ENCODE data around the gene AP1M2.
"Not testable (repeated sequence)": the region's sequence is repeated elsewhere in the genome, so short reads cannot be mapped to it uniquely, and the experiment has no call there.

Gene AP1M2

DNA sequence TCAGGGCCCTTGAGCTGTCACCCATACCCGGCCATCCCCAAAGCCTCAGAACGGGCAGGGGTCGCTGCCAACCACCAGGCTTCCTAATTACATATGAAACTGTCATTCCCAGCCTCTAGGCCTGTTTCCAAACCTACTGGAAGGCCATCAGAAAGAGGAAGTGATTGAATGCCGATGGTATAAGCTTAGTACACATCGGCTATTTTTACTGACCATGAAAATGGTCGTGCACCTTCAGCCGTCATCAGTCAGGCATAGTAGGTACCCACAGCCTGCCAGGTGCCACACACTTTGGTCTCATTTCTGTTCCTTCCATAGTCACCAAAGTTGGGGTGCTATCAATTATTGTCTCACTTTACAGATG lies 31.5 kb downstream of the AP1M2 start:
- Histone ChIP-seq H3K36me3 (ENCODE audit: insufficient read depth, low read length) (peaks cover 68% of the 10 kb centered on the region), H3K9ac (ENCODE audit: low read depth, low read length) (no peak overlapping the region), H3K4me3 (ENCODE audit: low read length) (no peak overlapping the region), H3K4me2 (ENCODE audit: low read length) (no peak overlapping the region), H3K27me3 (ENCODE audit: control insufficient read depth, insufficient read depth, low read length) (no peaks in the 10 kb centered on the region), H3K9me3 (replicated peaks; ENCODE audit: low read length) (no peaks in the 10 kb centered on the region), H3K4me1 (ENCODE audit: control insufficient read depth, insufficient read depth, low read length) (no peaks in the 10 kb centered on the region)

DNA sequence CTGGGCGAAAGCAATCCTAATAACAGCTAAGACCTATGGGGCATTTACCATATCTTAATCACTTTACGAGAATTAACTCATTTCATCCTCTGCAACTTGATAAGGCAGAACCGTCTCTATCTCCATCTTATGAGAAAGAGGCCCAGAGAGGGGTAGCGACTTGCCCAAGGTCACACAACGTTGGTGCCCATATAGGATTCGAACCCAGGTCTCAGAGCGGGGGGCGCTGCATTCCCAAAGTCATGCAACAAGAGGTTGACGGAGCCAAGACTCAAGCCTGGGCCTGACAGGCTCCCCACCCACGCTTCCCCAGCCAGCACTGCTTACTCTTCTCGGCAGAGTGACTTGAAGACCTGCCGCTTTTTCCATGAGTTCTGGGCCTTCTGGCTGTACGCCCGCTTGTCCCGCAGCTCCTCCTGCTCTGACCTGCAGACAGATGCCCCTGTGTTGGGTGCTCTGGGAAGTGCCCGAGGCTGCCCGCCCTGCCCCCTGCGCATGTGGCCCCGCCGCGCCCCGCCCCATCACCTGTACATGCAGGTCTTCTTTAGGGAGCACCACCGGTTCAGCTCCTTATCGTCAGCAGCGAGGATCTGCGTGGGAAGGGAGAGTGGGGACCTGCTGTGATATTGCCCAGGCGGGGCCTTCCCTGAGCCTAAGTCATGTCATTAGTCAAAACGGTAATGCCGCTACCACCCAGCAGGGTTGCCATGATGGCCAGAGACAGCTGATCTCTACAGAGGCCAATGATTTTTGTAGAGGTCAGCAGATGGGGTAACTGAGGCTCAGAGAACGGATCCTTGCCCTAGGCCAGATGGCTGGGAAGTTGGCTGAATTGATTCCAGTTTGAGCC lies 32.1 kb downstream of the AP1M2 start:
- Histone ChIP-seq H3K4me1 (ENCODE audit: control insufficient read depth, insufficient read depth, low read length) (no peaks in the 10 kb centered on the region), H3K4me3 (ENCODE audit: low read length) (no peak overlapping the region), H3K9ac (ENCODE audit: low read depth, low read length) (no peak overlapping the region), H3K27me3 (ENCODE audit: control insufficient read depth, insufficient read depth, low read length) (no peaks in the 10 kb centered on the region), H3K36me3 (ENCODE audit: insufficient read depth, low read length) (peaks cover 66% of the 10 kb centered on the region), H3K9me3 (replicated peaks; ENCODE audit: low read length) (no peaks in the 10 kb centered on the region), H3K4me2 (ENCODE audit: low read length) (no peak overlapping the region)

DNA sequence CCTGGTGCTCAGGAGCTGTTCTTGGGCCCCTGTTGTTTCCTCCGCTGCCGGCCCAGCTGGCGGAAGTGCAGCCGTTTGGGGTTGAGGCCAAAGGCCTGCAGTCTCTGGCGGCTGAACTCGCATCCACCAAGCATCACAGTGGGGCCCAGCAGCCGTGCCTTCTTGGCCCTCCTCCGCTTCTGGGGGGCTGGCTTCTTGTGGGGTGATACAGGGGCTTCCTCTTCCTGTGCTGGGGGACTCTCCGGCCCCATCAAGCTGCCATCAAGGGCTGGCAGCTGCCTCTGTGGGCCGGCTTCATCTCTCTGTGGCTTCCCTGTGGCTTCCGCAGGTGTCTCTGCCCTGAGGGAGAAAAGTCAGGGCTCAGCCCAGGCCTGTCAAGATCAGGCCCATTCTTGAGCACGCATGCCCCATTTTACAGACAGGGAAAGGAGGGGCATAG lies 33.1 kb downstream of the AP1M2 start:
- Histone ChIP-seq H3K9ac (ENCODE audit: low read depth, low read length) (no peak overlapping the region), H3K4me3 (ENCODE audit: low read length) (no peak overlapping the region), H3K4me1 (ENCODE audit: control insufficient read depth, insufficient read depth, low read length) (no peaks in the 10 kb centered on the region), H3K36me3 (ENCODE audit: insufficient read depth, low read length) (peaks cover 59% of the 10 kb centered on the region), H3K4me2 (ENCODE audit: low read length) (no peak overlapping the region), H3K9me3 (replicated peaks; ENCODE audit: low read length) (no peaks in the 10 kb centered on the region), H3K27me3 (ENCODE audit: control insufficient read depth, insufficient read depth, low read length) (no peaks in the 10 kb centered on the region)

DNA sequence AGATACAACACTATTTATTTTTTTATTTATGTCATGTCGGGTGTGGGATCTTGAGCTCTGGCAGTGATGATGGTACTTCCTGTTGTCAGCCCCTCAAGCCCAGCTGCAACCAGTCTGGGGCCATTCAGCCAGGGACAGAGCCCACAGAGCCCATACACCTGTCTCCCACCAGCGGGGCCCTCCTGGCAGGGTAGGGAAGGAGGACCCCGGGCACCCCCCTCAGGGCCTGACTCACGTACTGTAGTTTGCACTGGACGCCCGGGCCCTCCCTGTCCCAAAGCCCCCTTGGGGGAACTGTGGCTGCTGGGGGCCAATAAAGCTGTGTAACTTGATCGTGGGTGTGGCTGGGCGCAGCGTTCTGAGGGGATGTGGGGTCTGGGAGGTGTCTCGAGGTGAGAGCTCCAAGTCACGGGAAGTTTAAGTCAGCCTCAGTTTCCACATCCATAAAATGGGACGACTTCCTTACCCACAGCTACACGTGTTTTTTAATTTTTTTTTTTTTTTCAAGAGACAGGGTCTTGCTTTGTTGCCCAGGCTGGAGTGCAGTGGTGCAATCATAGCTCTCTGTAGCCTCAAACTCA lies 33.9 kb downstream of the AP1M2 start:
- Histone ChIP-seq H3K4me1 (ENCODE audit: control insufficient read depth, insufficient read depth, low read length) (no peaks in the 10 kb centered on the region), H3K4me3 (ENCODE audit: low read length) (no peak overlapping the region), H3K4me2 (ENCODE audit: low read length) (no peak overlapping the region), H3K27me3 (ENCODE audit: control insufficient read depth, insufficient read depth, low read length) (no peaks in the 10 kb centered on the region), H3K9ac (ENCODE audit: low read depth, low read length) (no peak overlapping the region), H3K9me3 (replicated peaks; ENCODE audit: low read length) (no peaks in the 10 kb centered on the region), H3K36me3 (ENCODE audit: insufficient read depth, low read length) (peaks cover 63% of the 10 kb centered on the region)

DNA sequence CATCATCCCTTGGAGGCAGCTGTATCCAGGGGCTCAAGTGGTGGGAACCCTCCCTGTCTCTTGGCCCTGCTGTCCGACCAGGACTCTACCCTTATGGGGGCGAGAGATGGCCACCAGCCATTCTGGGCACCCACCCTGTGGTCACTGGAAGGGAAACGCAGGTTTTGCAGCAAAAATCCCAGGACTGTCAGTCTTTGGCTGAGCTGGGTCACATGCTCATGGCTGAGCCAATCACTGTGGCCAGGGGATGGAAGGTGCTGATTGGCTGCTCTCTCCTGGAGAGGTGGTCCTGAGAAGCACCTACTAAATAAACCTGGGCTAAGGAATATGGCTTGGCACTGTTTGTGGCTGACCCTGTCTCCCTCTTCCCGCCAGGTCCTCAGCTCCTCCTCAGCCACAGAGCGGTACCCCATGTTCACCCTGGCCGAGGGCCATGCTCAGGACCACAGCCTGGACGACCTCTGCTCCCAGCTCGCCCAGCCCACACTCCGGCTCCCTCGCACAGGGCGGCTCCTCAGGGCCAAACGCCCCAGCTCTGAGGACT lies 34.5 kb downstream of the AP1M2 start:
- Histone ChIP-seq H3K36me3 (ENCODE audit: insufficient read depth, low read length) (peaks cover 57% of the 10 kb centered on the region), H3K4me1 (ENCODE audit: control insufficient read depth, insufficient read depth, low read length) (no peaks in the 10 kb centered on the region), H3K9ac (ENCODE audit: low read depth, low read length) (no peak overlapping the region), H3K4me3 (ENCODE audit: low read length) (no peak overlapping the region), H3K9me3 (replicated peaks; ENCODE audit: low read length) (no peaks in the 10 kb centered on the region), H3K27me3 (ENCODE audit: control insufficient read depth, insufficient read depth, low read length) (no peaks in the 10 kb centered on the region), H3K4me2 (ENCODE audit: low read length) (no peak overlapping the region)

DNA sequence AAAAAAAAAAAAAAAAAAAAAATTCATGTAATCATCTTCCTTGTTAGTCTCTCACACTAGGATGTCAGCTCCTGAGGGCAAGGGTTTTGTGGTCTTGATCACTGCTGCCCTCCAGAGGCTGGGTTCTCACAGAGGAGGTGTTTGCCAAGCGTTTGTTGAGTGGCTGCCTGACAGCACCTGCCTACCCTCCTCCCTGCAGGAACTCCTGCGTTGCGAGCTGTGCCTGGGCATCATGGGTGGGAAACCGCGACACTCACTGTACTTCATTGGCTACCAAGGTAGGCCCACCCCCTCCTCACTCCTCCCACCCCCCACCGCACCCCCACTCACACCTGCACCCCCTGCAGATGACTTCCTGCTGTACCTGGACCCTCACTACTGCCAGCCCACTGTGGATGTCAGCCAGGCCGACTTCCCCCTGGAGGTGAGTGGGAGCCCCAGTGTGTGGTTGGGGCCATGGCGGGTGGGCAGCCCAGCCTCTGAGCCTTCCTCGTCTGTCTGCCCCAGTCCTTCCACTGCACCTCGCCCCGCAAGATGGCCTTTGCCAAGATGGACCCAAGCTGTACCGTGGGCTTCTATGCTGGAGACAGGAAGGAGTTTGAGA lies 35.3 kb downstream of the AP1M2 start:
- Histone ChIP-seq H3K9ac (ENCODE audit: low read depth, low read length) (no peak overlapping the region), H3K4me2 (ENCODE audit: low read length) (no peak overlapping the region), H3K36me3 (ENCODE audit: insufficient read depth, low read length) (peaks cover 59% of the 10 kb centered on the region), H3K4me1 (ENCODE audit: control insufficient read depth, insufficient read depth, low read length) (no peaks in the 10 kb centered on the region), H3K9me3 (replicated peaks; ENCODE audit: low read length) (no peaks in the 10 kb centered on the region), H3K27me3 (ENCODE audit: control insufficient read depth, insufficient read depth, low read length) (no peaks in the 10 kb centered on the region), H3K4me3 (ENCODE audit: low read length) (no peak overlapping the region)

DNA sequence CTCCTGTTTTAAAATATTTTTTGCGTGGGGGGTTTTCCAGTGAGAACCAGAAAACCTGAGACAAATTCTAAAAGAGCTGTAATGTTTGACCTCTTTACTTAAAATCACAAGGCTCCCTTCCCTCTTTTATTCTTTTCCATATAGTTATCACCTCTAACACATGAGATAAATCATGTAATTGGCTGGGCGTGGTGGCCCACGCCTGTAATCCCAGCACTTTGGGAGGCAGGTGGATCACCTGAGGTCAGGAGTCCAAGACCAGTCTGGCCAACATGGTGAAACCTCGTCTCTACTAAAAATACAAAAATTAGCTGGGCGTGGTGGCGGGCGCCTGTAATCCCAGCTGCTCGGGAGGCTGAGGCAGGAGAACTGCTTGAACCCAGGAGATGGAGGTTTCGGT lies 36.1 kb downstream of the AP1M2 start:
- H3K4me3 ChIP-seq (ENCODE audit: low read length); H3K4me1 ChIP-seq (ENCODE audit: control insufficient read depth, insufficient read depth, low read length); H3K9ac ChIP-seq (ENCODE audit: low read depth, low read length); H3K9me3 ChIP-seq (replicated peaks; ENCODE audit: low read length); H3K27me3 ChIP-seq (ENCODE audit: control insufficient read depth, insufficient read depth, low read length); H3K4me2 ChIP-seq (ENCODE audit: low read length): not testable (repeated sequence)
- peaks cover 60% of the 10 kb centered on the region for H3K36me3 ChIP-seq (ENCODE audit: insufficient read depth, low read length)

DNA sequence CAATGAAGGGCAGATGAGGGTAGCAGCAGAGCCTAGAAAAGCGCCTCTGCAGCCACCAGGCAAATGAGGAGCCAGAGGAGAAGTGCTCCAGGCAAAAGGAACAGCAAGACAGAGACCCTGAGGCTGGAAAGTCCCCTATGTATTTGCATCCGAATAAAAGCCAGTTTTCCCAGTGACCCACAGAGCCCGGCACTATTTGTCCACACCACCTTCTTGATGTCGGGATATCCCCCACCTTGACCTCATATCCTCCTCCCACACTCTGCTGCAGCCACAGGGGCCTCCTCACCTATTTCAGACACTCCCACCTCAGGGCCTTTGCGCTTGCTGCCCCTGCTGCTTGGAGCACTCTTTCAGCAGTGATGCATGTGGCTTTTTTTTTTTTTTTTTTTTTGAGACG lies 36.8 kb downstream of the AP1M2 start:
- Histone ChIP-seq H3K4me3 (ENCODE audit: low read length) (no peak overlapping the region), H3K9ac (ENCODE audit: low read depth, low read length) (no peak overlapping the region), H3K36me3 (ENCODE audit: insufficient read depth, low read length) (peaks cover 53% of the 10 kb centered on the region)

DNA sequence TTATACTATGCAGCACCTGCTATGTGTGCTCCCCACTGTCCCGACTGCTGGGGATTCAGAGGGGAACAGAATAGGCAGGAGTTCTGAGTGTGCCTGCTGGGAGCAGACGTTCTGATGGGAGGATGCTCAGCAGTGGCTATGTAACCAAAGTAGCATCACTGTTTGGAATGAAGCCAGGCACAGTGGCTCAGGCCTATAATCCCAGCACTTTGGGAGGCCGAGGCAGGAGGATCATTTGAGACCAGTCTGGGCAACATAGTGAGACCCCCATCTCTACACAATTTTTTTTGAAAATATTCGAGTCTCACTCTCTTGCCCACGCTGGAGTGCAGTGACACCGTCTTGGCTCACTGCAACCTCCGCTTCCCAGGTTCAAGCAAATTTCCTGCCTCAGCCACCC lies 37.4 kb downstream of the AP1M2 start:
- no peak overlapping the region for H3K4me2 ChIP-seq (ENCODE audit: low read length)
- no peaks in the 10 kb centered on the region for H3K9me3 ChIP-seq (replicated peaks; ENCODE audit: low read length)
- H3K27me3 ChIP-seq (ENCODE audit: control insufficient read depth, insufficient read depth, low read length): no peaks in the 10 kb centered on the region
- H3K9ac ChIP-seq (ENCODE audit: low read depth, low read length): no peak overlapping the region
- H3K4me3 ChIP-seq (ENCODE audit: low read length): no peak overlapping the region
- peaks cover 5% of the 10 kb centered on the region for H3K4me1 ChIP-seq (ENCODE audit: control insufficient read depth, insufficient read depth, low read length)
- peaks cover 48% of the 10 kb centered on the region for H3K36me3 ChIP-seq (ENCODE audit: insufficient read depth, low read length)

More for the DNA sequence above, 36.8 kb downstream of the AP1M2 start:
- no peaks in the 10 kb centered on the region for H3K27me3 ChIP-seq (ENCODE audit: control insufficient read depth, insufficient read depth, low read length)
- no peaks in the 10 kb centered on the region for H3K9me3 ChIP-seq (replicated peaks; ENCODE audit: low read length)
- H3K4me1 ChIP-seq (ENCODE audit: control insufficient read depth, insufficient read depth, low read length): no peaks in the 10 kb centered on the region
- H3K4me2 ChIP-seq (ENCODE audit: low read length): no peak overlapping the region

DNA sequence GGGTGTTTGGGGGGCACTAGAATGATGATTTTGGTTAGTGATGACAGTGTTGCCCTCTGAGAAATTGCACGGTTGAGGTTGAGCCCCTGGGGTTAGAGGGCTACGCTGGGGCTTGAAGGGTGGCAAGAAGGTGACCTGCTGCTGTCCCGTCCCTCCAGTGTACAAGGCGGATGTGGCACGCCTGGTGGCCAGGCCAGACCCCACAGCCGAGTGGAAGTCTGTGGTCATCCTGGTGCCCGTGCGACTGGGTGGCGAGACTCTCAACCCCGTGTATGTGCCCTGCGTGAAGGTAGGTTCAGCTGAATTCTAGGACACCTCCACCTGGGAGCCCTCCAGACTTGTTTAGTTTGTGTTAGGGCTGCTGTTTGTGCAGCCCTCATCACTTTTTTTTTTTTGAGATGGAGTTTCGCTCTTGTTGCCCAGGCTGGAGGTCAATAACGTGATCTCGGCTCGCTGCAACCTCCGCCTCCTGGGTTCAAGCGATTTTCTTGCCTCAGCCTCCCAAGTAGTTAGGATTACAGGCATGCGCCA lies 38.3 kb downstream of the AP1M2 start:
- Histone ChIP-seq H3K4me1 (ENCODE audit: control insufficient read depth, insufficient read depth, low read length) (peaks cover 9% of the 10 kb centered on the region), H3K36me3 (ENCODE audit: insufficient read depth, low read length) (peaks cover 39% of the 10 kb centered on the region), H3K27me3 (ENCODE audit: control insufficient read depth, insufficient read depth, low read length) (no peaks in the 10 kb centered on the region), H3K9me3 (replicated peaks; ENCODE audit: low read length) (no peaks in the 10 kb centered on the region), H3K4me2 (ENCODE audit: low read length) (no peak overlapping the region), H3K4me3 (ENCODE audit: low read length) (no peak overlapping the region), H3K9ac (ENCODE audit: low read depth, low read length) (no peak overlapping the region)

DNA sequence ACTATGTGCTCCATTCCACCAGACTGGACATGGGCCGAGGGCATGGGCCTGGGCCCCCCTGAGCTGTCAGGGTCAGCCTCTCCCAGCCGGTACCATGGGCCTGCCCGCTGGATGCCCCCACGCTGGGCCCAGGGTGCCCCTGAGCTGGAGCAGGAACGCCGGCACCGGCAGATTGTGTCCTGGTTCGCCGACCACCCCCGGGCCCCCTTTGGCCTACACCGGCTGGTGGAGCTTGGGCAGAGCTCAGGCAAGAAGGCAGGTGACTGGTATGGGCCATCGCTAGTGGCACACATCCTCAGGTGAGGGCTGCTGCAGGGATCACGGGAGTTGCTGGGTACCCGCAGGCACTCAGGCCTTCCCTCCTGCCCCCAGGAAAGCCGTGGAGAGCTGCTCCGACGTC lies 40.3 kb downstream of the AP1M2 start:
- Histone ChIP-seq H3K9ac (ENCODE audit: low read depth, low read length) (no peak overlapping the region), H3K4me1 (ENCODE audit: control insufficient read depth, insufficient read depth, low read length) (peaks cover 12% of the 10 kb centered on the region), H3K4me2 (ENCODE audit: low read length) (no peak overlapping the region), H3K9me3 (replicated peaks; ENCODE audit: low read length) (no peaks in the 10 kb centered on the region), H3K4me3 (ENCODE audit: low read length) (no peak overlapping the region), H3K27me3 (ENCODE audit: control insufficient read depth, insufficient read depth, low read length) (no peaks in the 10 kb centered on the region), H3K36me3 (ENCODE audit: insufficient read depth, low read length) (peaks cover 19% of the 10 kb centered on the region)

Data from skeletal muscle satellite cell (primary cell).